Stimulated activated CD4-positive, alpha-beta T cell treated with anti-CD3 and anti-CD28 coated beads, Interleukin-12 subunit alpha, Interleukin-12 subunit beta, amount 100 ng/mL, for 48 hours (primary cell): ENCODE results near the gene CD44.
A peak's percentile ranks its signal among the peaks of the same experiment; 100 is the strongest.

Source experiments
- DNase-seq, 3 donors: peaks; one replicate each; pipeline ENCODE4 v3.0.0-alpha.2; 2020; ENCODE audit warnings: low read depth in 2 of 3, low spot score in 1 of 3

CD44 gene

DNA sequence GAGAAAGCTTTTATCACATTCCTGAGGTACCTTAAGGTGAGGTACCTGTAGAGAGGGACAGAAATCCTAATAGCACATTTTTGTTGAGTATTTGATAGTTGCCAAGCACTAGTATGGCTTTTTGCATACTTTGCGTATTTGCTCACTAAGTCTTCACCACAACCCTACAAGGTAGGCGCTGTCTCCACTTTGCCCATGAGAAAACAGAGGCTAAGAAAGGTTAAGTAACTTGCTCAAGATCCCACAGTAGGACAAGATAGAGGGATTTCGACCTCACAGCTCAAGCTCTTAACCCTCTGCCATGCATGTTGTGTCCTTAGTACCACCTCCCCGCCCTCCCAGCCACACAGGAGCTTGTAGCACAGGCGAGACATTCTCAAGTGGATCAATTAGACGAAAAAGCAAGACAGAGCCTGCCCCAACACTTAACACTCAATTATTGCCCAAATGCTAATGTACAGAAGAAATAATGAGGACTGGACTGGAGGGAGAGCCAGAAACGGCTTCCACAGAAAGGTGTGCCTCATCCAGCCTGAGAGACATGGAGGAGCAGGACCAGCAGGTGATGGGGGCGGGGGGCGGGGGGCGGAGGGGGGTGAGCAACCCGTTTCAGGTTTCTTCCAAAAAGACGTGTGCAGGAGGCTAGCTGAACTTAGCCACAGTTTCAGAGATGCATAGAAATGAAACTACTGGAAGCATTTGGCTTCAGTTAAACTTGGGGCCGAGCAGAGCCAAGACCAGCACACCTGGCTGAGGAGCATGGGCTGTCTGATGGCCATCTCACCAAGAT lies 26.7 kb upstream of the CD44 start:
- no peak for DNase-seq

DNA sequence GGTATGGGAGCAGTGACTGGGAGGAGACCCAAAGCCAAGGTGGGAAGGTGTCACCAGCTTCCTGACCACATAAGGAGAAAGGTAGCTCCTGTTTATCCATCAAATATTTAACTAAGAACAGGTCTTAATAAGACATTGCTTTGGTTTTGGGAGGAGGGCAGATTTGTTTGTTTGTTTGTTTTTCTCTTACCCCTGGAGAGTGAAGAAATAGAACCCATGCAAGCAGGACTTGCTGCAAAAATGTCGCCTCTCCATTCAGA lies 26.2 kb upstream of the CD44 start:
- DNase-seq: no peak

DNA sequence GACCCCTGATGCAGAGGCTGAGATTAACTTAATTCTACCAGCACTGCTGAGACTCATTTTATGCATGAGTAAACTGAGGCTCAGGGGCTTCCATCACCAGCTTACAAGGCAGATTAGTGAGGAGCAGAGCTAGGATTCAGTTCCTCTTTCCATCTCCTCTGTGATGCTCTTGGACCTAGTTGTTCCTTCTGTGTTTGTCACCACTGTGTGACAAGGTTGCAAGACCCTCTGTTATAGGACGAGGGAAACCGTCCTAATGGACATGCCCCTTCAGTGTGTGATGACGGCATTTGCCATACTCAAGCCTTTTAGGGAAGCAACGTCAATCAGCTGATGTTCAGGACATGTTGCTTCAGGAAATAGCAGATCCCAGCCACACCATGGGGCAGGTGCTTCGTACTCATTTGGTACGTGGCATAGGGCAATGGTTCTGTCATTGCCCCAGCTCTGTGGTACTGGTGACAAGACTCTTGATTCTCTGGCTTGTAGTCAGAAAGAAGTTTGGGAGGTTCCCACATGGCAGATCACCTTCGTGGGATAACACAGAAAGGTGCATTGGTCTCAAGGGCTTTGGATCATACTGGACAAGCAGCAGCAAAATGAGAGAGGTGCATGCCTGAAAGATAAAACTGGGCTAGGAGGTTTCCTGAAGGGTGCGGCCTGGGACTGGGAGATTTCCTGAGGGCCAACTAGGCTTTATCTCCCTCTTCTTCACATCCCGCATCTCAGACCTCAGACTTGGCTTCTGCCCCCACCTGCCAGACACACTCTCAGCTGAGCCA lies 23.9 kb upstream of the CD44 start:
- DNase-seq: no peak

DNA sequence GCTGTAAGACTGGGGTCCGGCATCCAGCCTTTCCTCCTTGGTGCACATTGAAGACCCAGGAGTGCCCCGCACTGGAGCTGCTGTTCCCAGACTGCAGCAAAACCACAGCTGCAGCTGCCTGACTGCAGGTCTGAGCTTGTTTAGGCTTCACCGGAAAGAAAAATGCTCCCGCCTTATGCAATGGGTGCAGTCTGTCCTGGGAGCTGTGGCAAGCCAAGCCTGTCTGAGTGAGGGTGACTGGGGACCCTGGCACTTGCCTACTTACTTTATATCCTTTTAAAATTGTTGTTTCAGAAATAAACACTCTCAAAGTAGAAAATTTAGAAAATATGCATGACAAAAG lies 23.3 kb upstream of the CD44 start:
- no peak for DNase-seq

DNA sequence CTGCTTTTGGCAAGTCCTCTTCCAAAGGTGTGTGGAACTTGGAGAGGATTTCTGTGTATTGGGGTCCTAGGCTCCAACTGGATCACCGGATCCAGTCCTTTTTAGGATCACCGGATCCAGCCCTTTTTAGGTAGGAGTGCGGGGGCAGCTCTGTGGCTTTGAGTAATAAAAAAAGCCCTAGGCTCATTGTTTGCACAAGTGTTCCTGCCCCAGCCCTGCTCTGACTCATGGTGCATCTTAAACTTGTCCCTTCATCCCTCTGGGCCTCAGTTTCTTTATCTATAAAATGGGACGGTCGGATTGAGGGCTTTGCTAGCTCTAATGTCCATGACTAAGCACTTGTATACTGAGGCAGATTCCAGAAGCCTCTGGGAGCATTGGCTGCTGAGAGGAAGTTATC lies 22.7 kb upstream of the CD44 start:
- no peak for DNase-seq

DNA sequence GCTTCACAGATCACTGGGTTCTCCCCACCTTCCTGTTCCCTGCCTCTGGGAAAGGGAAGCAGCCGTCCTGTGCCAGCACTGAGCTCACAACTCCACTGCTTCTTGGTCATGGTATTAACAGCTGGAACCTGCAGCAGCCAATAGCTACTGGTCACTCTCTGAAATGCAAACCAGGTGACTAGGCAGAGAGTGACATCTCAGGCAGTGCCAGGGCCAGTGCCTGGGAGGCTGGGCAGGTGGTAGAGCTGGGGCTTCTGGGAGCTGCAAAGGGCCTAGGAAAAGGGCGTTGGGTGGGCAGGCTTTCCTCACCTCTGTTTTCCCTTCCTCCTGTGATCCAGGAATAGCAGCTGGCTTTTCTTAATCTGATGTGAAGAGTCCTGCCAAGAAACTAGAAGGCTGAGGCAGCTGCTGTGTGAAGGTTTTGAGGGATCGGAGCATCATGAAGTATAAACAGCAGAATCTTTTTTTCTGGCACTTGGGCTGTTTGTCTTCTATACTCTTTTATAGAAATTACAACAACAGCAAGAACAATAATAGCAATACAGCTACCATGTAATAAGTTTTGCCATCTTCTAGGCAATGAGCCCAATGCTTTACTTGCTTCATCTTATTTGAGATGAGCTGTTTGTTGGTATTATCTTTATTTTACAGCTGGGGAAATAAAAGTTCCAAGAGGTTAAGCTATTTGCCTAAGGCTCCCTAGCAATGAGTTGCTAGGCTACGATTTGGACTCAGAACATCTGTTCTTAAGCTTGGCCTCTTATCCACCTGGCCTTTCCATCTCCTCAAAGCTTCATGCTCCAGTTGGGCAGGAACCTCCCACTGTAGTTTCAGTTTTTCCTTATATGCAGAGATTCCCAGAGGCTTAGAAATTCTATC lies 22.0 kb upstream of the CD44 start:
- DNase-seq: no peak

DNA sequence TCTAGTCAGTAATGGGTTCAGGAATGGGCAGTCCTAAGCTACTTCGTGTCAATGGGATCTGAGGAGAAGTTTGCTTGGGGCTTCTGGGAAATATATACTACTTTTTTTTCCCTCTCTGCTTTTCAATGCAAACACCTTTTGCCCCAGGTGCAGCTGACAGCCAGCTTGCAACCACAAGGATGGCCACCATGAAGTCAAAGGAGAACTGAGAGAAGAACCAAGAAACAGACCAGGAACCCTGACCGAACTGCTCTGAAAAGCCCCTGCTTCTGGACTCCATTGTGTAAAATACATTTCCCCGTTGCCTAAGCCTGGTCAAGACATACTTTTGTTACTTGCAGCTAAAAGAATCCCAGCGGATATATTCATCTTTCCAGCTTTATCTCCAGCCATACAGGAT lies 20.1 kb upstream of the CD44 start:
- DNase-seq: no peak

DNA sequence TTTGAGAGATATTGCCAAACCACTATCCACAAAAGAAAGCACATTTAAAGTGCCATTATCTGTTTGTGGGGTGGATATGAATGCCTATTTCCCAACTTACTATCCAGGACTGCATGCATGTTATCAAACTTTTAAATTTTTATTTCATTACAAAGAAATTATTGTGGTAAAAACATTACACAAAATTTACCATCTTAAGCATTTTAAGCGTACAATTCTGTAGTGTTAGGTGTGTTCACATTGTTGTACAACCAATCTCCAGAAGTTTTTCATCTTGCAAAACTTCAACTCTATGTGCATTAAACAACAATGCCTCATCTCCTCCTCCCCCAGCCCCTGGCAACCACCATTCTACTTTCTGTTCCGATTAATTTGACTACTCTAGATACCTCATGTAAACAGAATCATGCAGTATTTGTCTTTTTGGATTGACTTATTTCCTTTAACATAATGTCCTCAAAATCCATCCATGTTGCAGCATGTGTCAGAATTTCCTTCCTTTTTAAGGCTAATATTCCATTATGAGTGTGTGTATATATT lies 17.6 kb upstream of the CD44 start:
- DNase-seq: no peak

DNA sequence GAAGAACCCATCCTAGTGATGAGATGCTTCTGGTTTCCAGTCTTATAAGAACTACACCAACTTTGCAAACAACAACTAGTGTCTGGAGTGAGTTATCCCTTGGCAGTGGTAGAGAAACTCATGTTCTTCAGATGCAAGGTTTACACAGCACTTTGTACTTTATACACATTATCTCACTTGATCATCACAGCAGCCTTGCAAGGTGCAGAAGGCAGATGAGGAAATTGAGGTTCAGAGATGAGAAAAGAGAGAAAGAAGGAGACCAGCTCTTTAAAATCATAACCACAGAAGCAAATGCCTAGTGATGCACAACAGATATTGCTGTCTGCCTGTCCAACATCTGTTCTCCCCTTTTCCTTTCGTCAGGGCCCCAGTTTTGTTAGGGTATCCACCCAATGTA lies 16.7 kb upstream of the CD44 start:
- DNase-seq: no peak

DNA sequence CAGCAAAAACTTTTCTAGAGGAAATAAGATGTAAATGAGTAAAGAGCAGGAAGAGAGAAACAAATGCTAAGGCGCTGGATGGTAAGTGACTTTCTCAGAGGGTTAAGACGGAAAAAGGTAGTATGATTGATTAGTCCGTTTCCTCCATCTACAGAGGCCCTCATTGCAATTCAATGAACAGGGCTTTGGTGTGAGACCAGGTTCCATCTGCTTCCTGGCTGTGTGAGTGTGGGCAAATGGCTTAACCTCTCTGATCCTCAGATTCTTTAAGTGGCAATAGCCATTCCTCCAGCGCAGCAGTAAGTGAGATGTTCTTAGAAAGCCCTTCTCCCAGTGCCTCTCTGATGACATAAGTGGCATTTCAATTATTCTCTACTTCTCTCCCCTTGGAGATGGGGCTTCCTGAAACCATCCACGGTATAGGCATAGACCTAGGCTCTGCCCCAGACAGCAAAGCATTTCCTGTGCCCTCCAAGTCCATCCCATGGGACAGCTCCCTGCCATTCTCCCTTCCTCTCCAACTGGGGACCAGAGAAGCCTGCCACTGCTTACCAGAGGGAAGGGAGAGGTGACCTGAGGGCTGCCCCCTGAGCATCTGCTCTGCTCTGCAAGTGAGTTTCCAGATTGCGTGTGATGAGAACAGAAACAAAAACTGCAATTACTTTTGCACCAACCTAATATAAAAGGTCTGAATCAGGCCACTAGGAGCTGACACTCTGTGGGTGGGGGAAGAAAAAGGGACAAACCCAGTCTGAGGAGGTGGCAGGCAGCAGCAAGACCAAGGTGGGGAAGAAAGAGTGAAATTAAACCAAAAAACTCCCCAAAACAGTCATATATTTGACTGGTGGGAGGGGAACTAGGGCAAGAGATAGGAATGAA lies 12.7 kb upstream of the CD44 start:
- peak; percentile 37 to 50 (median 41) for DNase-seq

DNA sequence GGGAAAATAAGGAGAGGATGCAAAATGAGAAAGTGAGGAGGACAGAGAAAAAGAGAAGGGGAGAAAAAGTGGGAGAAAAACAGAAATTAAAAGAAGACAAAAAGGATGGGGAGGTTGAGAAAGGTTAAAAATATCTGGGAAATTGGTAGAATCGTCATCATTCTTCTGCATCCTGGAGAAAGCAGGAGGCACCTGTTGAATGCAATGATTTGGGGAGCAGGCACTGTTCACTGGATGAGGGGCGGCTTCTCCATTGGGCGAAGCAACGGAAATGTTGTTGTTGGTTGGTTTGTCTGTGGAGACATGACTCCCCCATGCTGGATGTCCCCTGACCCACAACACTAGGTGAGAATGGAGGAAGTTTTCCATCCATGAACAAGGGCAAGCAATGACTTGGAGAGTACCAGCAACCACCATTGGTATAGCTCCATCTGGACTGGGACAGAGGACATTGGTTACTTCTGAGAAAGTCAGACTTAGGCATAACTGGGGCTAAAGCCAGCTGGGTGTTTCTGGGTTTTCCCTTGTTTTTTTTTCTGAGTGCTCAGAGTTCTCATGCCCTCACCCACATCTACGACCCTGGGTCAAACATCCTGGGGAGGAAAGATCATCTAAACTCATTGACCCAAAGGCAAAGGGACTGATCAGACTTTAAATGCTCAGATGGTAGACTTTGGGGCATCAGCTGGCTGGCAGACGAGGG lies 11.9 kb upstream of the CD44 start:
- no peak for DNase-seq

DNA sequence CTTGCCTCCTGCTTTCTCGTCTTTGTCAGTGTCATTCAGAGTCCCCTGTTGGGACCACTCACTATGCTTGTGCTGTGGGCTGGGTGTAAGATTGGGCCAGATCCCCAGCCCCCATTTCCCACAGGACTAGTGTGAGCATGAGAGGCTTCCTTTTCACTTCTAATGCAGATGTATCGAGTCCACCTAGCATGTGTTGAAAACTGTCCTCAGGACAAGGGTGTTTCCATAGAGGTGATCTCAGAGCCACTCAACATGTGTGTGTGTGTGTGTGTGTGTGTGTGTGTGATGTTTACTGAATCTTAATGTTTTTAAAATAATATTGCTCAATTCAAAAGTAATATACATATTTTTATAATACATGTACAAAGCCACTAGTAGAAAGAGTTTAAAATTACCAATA lies 11.4 kb upstream of the CD44 start:
- no peak for DNase-seq

DNA sequence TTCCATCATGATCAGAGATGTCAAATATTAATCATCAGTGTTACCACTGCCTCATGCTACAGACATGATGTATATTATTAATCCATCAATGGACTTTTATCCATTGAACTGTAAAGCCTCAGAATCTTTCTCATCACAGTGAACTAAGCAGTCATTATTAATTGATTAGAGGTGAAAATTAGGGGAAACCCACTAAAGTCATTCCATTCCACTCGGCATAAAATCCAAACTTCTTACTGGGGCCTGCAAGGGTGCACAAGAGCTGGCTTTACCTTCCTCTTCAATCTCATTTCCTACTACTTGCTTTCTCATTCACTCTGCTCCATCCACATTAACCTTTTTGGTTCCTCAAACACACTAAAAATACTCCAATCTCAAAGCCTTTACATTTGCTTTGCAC lies 7.9 kb upstream of the CD44 start:
- DNase-seq: no peak

DNA sequence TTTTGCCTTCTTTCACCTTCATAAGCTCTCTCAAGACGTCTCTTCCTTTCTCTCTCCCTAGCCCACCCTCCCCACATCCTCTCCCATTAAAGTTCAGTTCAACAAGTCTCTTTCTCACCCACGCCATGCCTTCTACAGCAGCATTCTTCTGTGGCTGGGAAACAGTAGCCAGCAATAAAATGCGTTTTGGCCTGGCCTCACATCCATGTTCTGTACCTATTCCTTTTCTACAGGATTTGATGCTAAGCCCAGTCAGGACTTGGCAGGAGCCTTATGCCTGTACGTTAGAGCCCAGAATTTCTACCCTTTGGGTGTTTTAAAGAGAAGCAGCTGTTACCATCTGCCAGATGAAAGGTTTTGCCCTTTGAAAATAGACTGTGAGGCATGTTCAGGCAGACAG lies 7.1 kb upstream of the CD44 start:
- no peak for DNase-seq

DNA sequence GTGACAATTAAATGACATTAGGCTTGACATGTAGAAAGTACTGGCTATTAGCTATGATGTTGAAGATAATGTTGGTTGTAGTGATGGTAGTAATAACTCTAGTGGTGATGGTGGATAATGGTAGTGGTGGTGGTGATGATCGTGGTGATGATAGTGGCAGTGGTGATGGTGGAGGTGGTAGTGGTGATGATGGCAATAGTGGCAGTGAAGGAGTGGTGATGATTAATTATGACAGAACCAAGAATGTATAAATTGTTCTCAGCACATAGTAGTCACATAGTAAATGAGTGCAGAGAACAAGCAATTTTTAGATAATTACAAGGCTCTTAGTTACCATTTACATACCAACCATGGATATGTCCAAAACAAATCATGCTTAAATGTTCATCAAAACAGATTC lies 5.3 kb upstream of the CD44 start:
- DNase-seq: no peak

DNA sequence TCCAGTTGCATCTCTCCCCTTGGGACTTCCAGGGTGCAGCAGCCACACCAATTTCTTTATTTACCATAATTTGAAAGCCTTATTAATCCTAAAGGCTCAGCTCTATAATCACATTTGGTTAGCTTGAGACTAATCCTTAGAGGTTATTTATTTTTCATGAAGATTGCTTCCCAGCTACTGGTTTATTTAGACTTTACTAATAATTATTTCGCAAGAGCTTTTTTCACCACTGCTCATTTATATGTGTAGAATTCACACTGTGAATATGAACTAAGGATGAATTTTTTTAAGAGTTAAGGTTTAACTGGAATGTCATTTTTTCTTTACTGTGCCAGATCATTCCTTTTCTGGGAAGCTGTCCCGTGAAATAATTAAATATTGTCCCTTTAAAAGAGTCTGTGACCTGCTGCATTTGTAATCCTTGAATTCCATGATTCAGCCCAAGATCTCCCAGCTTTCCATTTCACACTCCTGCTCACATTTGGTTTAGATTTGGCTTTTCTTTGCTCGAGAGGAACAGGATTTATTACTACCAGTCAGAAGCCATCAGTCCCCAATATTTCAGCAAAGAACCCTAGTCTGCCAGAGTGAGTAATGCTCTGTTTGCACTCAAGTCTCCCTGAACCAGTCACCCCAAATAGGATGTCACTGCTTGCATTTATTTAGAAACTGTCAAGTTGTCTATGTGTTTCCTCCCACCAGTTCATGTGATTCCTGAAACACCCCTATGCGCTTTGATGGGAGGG lies 4.4 kb upstream of the CD44 start:
- DNase-seq: no peak

DNA sequence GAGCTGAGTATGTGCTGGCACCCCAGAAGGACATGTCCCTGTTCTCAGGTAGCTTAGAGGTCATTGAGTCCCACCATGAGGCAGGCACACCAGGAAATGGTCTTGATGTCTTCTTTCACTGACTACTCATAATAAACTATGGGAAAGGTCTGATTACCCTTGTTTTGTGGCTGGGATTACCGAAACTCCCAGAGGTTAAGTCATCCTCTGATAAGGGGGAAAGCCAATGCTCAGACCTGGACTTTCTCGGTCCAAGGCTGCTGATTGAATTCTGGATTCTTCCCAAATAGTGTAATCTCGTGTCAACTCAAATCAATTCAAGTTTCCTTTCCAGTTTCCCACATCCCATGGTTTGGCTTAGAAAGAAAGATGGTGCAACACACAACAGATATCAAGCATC lies 3.7 kb upstream of the CD44 start:
- DNase-seq: no peak

DNA sequence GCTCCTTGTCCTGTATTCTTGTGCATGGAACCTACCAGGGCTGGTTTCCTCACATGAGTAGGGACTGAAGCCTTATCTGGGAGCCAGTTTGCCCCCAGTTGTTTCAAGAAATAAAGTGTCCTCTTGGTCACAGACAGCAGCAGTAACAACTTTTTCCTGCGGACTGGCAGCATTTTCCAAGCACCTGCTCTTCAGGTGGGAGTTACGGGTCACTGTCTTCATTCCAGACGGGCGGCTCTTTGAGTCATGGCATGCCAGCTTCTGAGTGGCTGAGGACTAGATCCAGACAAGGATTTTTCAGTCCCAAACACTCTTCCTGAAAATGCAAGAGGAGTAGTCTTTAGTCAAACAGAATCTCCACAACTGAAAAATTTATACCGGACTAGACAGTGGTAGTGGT lies 2.7 kb upstream of the CD44 start:
- no peak for DNase-seq

DNA sequence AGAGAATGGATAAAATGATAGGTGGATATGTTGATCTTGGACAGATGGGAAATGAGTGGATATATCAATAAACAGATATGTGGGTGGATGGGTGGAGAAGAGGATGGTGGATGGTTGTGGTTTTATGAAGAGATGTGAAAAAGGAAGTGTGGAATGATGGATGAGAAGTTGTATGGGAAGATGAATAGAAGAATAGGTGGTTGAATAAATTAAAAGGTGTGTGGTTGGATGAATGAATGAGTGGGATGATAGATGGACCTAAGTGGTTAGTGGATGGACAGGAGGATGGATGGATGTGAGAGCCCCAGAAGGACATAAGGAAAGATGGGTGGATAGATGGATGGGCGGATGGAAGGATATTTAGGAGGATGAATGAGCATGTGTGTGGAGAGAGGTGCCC lies 913 bp upstream of the CD44 start:
- DNase-seq: no peak

DNA sequence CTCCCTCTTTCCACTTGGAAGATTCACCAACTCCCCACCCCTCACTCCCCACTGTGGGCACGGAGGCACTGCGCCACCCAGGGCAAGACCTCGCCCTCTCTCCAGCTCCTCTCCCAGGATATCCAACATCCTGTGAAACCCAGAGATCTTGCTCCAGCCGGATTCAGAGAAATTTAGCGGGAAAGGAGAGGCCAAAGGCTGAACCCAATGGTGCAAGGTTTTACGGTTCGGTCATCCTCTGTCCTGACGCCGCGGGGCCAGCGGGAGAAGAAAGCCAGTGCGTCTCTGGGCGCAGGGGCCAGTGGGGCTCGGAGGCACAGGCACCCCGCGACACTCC lies 397 bp upstream of the CD44 start:
- DNase-seq: no peak
